Neural progenitor cell (in vitro differentiated cells): ENCODE data around the gene FCER2.

ENCODE experiments used
- EZH2 ChIP-seq: fragments of 200-600 bp; sonication (generic); IDR thresholded peaks from 2 replicates; pipeline ENCODE4 v1.6.1; 2017; ENCODE audit warnings: antibody characterized with exemption, mild to moderate bottlenecking, moderate library complexity
- EZH2phosphoT487 ChIP-seq: fragments of 200-600 bp; sonication (generic); IDR thresholded peaks from 2 replicates; pipeline ENCODE4 v1.6.1; 2017; ENCODE audit warnings: antibody characterized with exemption
- TF ChIP-seq, protein P1 (sequence below): fragments of 200-600 bp; sonication (generic); IDR thresholded peaks from 2 replicates; pipeline ENCODE4 v1.5.1; 2017; ENCODE audit warnings: antibody characterized with exemption, mild to moderate bottlenecking

DNA sequence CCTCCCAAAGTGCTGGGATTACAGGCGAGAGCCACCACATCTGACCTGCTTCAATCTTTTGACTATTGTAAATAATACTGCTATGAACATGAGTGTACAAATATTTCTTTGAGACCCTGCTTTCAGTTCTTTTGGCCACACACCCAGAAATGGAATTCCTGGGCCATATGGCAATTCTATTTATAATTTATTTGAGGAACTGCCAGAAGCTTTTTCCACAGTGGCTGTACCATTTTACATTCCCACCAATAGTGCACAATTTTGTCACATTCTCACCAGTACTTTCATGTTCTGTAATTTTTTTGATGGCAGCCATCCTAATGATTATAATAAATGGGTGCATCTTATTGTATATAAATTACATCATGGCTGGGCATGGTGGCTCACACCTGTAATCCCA, 13.7 kb upstream of the FCER2 start:
- TF ChIP-seq EZH2 (no peak), EZH2phosphoT487 (no peak)
- TF ChIP-seq, protein P1, sequence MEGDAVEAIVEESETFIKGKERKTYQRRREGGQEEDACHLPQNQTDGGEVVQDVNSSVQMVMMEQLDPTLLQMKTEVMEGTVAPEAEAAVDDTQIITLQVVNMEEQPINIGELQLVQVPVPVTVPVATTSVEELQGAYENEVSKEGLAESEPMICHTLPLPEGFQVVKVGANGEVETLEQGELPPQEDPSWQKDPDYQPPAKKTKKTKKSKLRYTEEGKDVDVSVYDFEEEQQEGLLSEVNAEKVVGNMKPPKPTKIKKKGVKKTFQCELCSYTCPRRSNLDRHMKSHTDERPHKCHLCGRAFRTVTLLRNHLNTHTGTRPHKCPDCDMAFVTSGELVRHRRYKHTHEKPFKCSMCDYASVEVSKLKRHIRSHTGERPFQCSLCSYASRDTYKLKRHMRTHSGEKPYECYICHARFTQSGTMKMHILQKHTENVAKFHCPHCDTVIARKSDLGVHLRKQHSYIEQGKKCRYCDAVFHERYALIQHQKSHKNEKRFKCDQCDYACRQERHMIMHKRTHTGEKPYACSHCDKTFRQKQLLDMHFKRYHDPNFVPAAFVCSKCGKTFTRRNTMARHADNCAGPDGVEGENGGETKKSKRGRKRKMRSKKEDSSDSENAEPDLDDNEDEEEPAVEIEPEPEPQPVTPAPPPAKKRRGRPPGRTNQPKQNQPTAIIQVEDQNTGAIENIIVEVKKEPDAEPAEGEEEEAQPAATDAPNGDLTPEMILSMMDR, result no peak
